Measurements from ENCODE around the gene HOXA4.

Gene HOXA4

DNA sequence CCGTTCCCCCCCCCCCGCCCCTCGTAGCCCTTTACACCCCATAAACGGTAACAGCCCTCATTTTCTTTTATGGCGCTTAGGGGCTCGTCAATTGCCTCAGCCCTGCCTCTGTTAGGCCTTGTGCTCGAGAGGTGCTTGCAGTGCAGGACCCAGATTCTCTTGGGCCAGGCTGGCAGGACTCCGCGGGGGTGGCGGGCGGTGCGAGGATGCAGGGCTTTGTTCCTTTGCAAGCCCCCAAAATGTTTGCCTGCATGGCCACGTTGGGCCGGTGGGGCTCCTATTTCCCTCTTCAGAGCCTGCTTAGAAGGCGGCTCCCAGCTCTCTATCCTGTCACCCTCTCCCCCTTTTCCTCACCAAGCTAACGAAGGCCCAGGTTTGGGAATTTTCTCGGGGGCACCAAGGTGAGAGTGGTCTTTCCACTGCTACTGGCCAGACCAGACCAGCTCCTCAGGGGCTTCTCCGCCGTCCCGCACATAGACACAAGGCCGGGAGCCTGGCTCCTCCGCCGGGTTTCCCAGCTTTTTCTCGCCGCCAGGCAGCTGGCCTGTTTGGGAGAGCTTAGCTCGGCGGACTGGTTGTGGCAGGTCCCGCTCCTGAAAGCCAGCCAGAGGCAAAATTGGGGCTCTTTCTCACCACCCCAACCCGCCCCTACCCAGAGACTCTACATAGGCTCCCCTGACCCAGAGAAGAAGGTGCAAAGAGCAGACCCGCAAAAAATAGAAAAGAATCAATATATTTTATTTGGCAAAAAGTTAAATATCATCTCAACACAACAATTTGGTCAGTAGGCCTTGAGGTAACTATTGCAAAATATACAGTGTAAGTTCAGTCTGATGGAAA is 31.4 kb upstream of the HOXA4 start:
- DNase-seq = peak; percentile 38
- Histone ChIP-seq H3K27ac (ENCODE audit: low read length, poor library complexity, severe bottlenecking) (peak overlapping the region; percentile 4), H3K4me2 (ENCODE audit: low read length, poor library complexity, severe bottlenecking) (no peak overlapping the region), H3K4ac (ENCODE audit: low read depth in 1 of 2, low read length in 2 of 2) (peak overlapping the region in 1 of 2 experiments; percentile 5), H2AFZ (ENCODE audit: low read depth, low read length) (no peak overlapping the region), H3K36me3 (ENCODE audit: control insufficient read depth in 1 of 2, insufficient read depth in 2 of 2, low read depth in 1 of 2, low read length in 2 of 2) (peaks cover 15 to 45% of the 10 kb centered on the region in 2 experiments), H3K23ac (ENCODE audit: low read length in 2 of 2) (no peak overlapping the region), H3K79me1 (replicated peaks; ENCODE audit: low read length, poor library complexity, severe bottlenecking) (peaks cover 3% of the 10 kb centered on the region), H2BK15ac (ENCODE audit: low read depth, poor library complexity, severe bottlenecking) (peak overlapping the region; percentile 16), H2BK12ac (ENCODE audit: low read length in 2 of 2) (peak overlapping the region in 1 of 2 experiments; percentile 12), H3K4me1 (ENCODE audit: control insufficient read depth, insufficient read depth, low read depth, low read length) (peaks cover 38% of the 10 kb centered on the region), H2BK120ac (ENCODE audit: low read depth, low read length) (peak overlapping the region; percentile 27), H3K18ac (ENCODE audit: low read depth in 1 of 2, low read length in 2 of 2) (peak overlapping the region in 1 of 2 experiments; percentile 81), H2AK5ac (ENCODE audit: low read length, severe bottlenecking) (no peak overlapping the region), H4K91ac (ENCODE audit: low read length) (no peak overlapping the region), H2BK5ac (ENCODE audit: low read depth, low read length, poor library complexity, severe bottlenecking) (no peak overlapping the region), H4K8ac (ENCODE audit: low read length) (peak overlapping the region; percentile 52), H3K9ac (ENCODE audit: low read length) (peak overlapping the region; percentile 90), H3K9me3 (ENCODE audit: control insufficient read depth, low read length) (no peaks in the 10 kb centered on the region), H3K4me3 (ENCODE audit: insufficient read depth in 1 of 2, low read depth in 1 of 2, low read length in 2 of 2) (peak overlapping the region in 1 of 2 experiments; percentile 92), H3K27me3 (ENCODE audit: control insufficient read depth in 1 of 2, insufficient read depth in 1 of 2, low read length in 2 of 2) (peaks cover 0 to 19% of the 10 kb centered on the region in 2 experiments), H3K14ac (ENCODE audit: low read length in 2 of 2) (no peak overlapping the region)
- WGBS = 21% methylated on average over 24 of the region's 30 CpGs

DNA sequence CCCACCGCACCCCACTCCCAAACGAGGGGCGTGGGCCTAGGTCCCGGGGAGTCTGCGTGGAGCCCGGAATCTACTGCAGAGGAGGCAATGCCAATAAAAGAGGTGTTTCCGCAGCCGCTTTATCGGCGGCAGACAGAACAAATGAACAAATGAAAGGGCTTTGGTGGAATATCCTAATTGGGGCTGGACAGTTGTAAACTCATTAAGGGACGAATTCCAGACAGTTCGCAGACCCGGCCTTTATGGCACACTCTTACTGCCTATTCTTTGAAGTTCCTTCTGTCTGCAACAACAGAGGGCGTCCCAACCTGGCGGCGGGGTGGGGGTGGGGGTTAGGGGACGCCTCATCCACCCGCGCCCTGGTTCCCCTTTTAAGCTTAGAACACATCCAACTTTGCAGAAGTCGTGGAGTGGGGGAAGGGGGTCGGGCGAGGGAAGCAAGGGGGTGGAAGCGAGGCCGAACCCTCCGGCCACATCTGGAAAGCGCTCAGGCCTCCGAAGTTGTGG is 30.7 kb upstream of the HOXA4 start:
- WGBS = 7% methylated on average over 18 of the region's 27 CpGs
- no peak overlapping the region for H3K4ac ChIP-seq (ENCODE audit: low read depth in 1 of 2, low read length in 2 of 2)
- H4K91ac ChIP-seq (ENCODE audit: low read length) = no peak overlapping the region
- H3K9ac ChIP-seq (ENCODE audit: low read length) = peak overlapping the region; percentile 90
- H2BK12ac ChIP-seq (ENCODE audit: low read length in 2 of 2) = no peak overlapping the region
- no peak overlapping the region for H2BK15ac ChIP-seq (ENCODE audit: low read depth, poor library complexity, severe bottlenecking)
- no peak overlapping the region for H2BK5ac ChIP-seq (ENCODE audit: low read depth, low read length, poor library complexity, severe bottlenecking)
- peak overlapping the region in 1 of 2 experiments; percentile 70 for H3K18ac ChIP-seq (ENCODE audit: low read depth in 1 of 2, low read length in 2 of 2)
- DNase-seq = no peak
- H3K27ac ChIP-seq (ENCODE audit: low read length, poor library complexity, severe bottlenecking) = peak overlapping the region; percentile 25
- H2AK5ac ChIP-seq (ENCODE audit: low read length, severe bottlenecking) = no peak overlapping the region
- peak overlapping the region; percentile 43 for H2AFZ ChIP-seq (ENCODE audit: low read depth, low read length)
- no peak overlapping the region for H3K14ac ChIP-seq (ENCODE audit: low read length in 2 of 2)
- peak overlapping the region in 1 of 2 experiments; percentile 92 for H3K4me3 ChIP-seq (ENCODE audit: insufficient read depth in 1 of 2, low read depth in 1 of 2, low read length in 2 of 2)
- peaks cover 15 to 41% of the 10 kb centered on the region in 2 experiments for H3K36me3 ChIP-seq (ENCODE audit: control insufficient read depth in 1 of 2, insufficient read depth in 2 of 2, low read depth in 1 of 2, low read length in 2 of 2)
- peaks cover 3% of the 10 kb centered on the region for H3K79me1 ChIP-seq (replicated peaks; ENCODE audit: low read length, poor library complexity, severe bottlenecking)
- peak overlapping the region; percentile 47 for H4K8ac ChIP-seq (ENCODE audit: low read length)
- H3K23ac ChIP-seq (ENCODE audit: low read length in 2 of 2) = no peak overlapping the region
- no peaks in the 10 kb centered on the region for H3K9me3 ChIP-seq (ENCODE audit: control insufficient read depth, low read length)
- peaks cover 0 to 26% of the 10 kb centered on the region in 2 experiments for H3K27me3 ChIP-seq (ENCODE audit: control insufficient read depth in 1 of 2, insufficient read depth in 1 of 2, low read length in 2 of 2)
- peaks cover 34% of the 10 kb centered on the region for H3K4me1 ChIP-seq (ENCODE audit: control insufficient read depth, insufficient read depth, low read depth, low read length)
- peak overlapping the region; percentile 94 for H3K4me2 ChIP-seq (ENCODE audit: low read length, poor library complexity, severe bottlenecking)
- H2BK120ac ChIP-seq (ENCODE audit: low read depth, low read length) = peak overlapping the region; percentile 27

DNA sequence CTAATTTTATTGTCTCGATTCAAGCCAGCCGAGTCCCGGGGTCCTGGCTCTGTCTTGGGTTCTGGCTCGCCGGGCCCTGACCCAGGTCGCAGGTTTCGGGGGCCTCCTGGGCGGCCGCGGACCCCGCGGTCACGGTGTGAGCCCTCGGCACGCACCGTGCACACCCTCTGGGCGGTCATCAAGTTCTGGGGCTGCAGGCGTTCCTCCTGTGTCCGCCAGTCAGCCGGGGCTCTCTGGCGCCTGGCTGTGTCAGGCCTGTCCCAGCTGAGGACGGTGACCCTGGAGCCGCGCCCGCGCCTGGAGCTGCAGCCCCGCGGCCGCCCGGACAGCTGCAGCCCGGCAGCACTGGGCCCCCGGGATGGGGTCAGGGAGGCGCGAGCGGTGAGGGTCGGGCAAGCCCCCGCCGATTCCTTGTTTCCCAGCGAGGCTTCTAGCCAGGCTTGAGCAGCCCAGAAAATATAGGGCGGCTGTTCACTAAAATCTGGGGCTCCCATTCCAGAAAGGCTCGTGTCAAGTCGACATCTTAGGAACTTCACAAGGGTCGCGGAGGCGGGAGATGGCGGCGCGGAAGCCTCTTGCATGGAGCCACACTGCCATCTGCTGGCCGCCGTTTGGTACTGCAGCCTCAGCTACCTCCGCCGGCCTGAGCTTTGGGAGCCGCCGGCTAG is 30.1 kb upstream of the HOXA4 start:
- peaks cover 30% of the 10 kb centered on the region for H3K4me1 ChIP-seq (ENCODE audit: control insufficient read depth, insufficient read depth, low read depth, low read length)
- H3K27ac ChIP-seq (ENCODE audit: low read length, poor library complexity, severe bottlenecking) = peak overlapping the region; percentile 25
- H3K4ac ChIP-seq (ENCODE audit: low read depth in 1 of 2, low read length in 2 of 2) = peak overlapping the region; percentile 63 to 73
- H3K9ac ChIP-seq (ENCODE audit: low read length) = peak overlapping the region; percentile 84
- H3K36me3 ChIP-seq (ENCODE audit: control insufficient read depth in 1 of 2, insufficient read depth in 2 of 2, low read depth in 1 of 2, low read length in 2 of 2) = peaks cover 15 to 39% of the 10 kb centered on the region in 2 experiments
- peak overlapping the region; percentile 30 for H2BK120ac ChIP-seq (ENCODE audit: low read depth, low read length)
- peak; percentile 78 for DNase-seq
- peak overlapping the region; percentile 76 for H4K8ac ChIP-seq (ENCODE audit: low read length)
- 5% methylated on average over 49 of the region's 54 CpGs for WGBS
- peak overlapping the region in 1 of 2 experiments; percentile 48 for H2BK12ac ChIP-seq (ENCODE audit: low read length in 2 of 2)
- peak overlapping the region; percentile 60 to 82 for H3K4me3 ChIP-seq (ENCODE audit: insufficient read depth in 1 of 2, low read depth in 1 of 2, low read length in 2 of 2)
- peak overlapping the region; percentile 30 for H4K91ac ChIP-seq (ENCODE audit: low read length)
- H2BK15ac ChIP-seq (ENCODE audit: low read depth, poor library complexity, severe bottlenecking) = peak overlapping the region; percentile 44
- H2AFZ ChIP-seq (ENCODE audit: low read depth, low read length) = peak overlapping the region; percentile 84
- peak overlapping the region in 1 of 2 experiments; percentile 88 for H3K14ac ChIP-seq (ENCODE audit: low read length in 2 of 2)
- H3K9me3 ChIP-seq (ENCODE audit: control insufficient read depth, low read length) = no peaks in the 10 kb centered on the region
- peaks cover 3% of the 10 kb centered on the region for H3K79me1 ChIP-seq (replicated peaks; ENCODE audit: low read length, poor library complexity, severe bottlenecking)
- H3K27me3 ChIP-seq (ENCODE audit: control insufficient read depth in 1 of 2, insufficient read depth in 1 of 2, low read length in 2 of 2) = peaks cover 0 to 32% of the 10 kb centered on the region in 2 experiments
- peak overlapping the region; percentile 94 for H3K4me2 ChIP-seq (ENCODE audit: low read length, poor library complexity, severe bottlenecking)
- H3K23ac ChIP-seq (ENCODE audit: low read length in 2 of 2) = peak overlapping the region in 1 of 2 experiments; percentile 66
- H3K18ac ChIP-seq (ENCODE audit: low read depth in 1 of 2, low read length in 2 of 2) = peak overlapping the region; percentile 33 to 82
- H2BK5ac ChIP-seq (ENCODE audit: low read depth, low read length, poor library complexity, severe bottlenecking) = no peak overlapping the region
- H2AK5ac ChIP-seq (ENCODE audit: low read length, severe bottlenecking) = no peak overlapping the region
